Activated CD8-positive, alpha-beta memory T cell treated with anti-CD3 and anti-CD28 coated beads, Interleukin-2, amount 50 U/mL, for 24 hours (primary cell): Measurements from ENCODE around the gene NOTCH2NLA.
"Not testable (repeated sequence)": the region's sequence is repeated elsewhere in the genome, so short reads cannot be mapped to it uniquely, and the experiment has no call there.

Source experiments
- DNase-seq: peaks from one replicate; pipeline ENCODE4 v3.0.0-alpha.2; 2020; ENCODE audit errors: extremely low read depth

Gene NOTCH2NLA

GRCh38 chr1:146228710-146229477 is at the start of gene NOTCH2NLA:
TSS of gene NOTCH2NLA (minus strand) at chr1:146229021. CDS start at chr1:146189337, 39,684 bp downstream.
- not testable (repeated sequence) for DNase-seq

- not testable (repeated sequence) for DNase-seq
These were observed 49.5 kb upstream of the NOTCH2NLA start for GRCh38 chr1:146278346-146278745.

GRCh38 chr1:146277087-146277486 is 48.3 kb upstream of the NOTCH2NLA start:
- DNase-seq: not testable (repeated sequence)

GRCh38 chr1:146274083-146274482 is 45.3 kb upstream of the NOTCH2NLA start:
- DNase-seq: not testable (repeated sequence)

GRCh38 chr1:146273194-146273593 is 44.4 kb upstream of the NOTCH2NLA start:
- not testable (repeated sequence) for DNase-seq

GRCh38 chr1:146272734-146273133 is 43.9 kb upstream of the NOTCH2NLA start:
- DNase-seq: not testable (repeated sequence)

GRCh38 chr1:146271977-146272376 is 43.2 kb upstream of the NOTCH2NLA start:
- not testable (repeated sequence) for DNase-seq

GRCh38 chr1:146270129-146270528 is 41.3 kb upstream of the NOTCH2NLA start:
- DNase-seq: not testable (repeated sequence)

- DNase-seq: not testable (repeated sequence)
These were observed 37.4 kb upstream of the NOTCH2NLA start for GRCh38 chr1:146266179-146266748.

GRCh38 chr1:146264761-146265160 is 35.9 kb upstream of the NOTCH2NLA start:
- not testable (repeated sequence) for DNase-seq

- DNase-seq: not testable (repeated sequence)
These were observed 31.3 kb upstream of the NOTCH2NLA start for GRCh38 chr1:146260006-146260730.

- DNase-seq: not testable (repeated sequence)
These were observed 29.3 kb upstream of the NOTCH2NLA start for GRCh38 chr1:146257992-146258552.

- not testable (repeated sequence) for DNase-seq
These were observed 25.9 kb upstream of the NOTCH2NLA start for GRCh38 chr1:146254569-146255197.

GRCh38 chr1:146253249-146253855 is 24.5 kb upstream of the NOTCH2NLA start:
- not testable (repeated sequence) for DNase-seq

GRCh38 chr1:146251523-146251922 is 22.7 kb upstream of the NOTCH2NLA start:
- not testable (repeated sequence) for DNase-seq

- not testable (repeated sequence) for DNase-seq
These were observed 19.8 kb upstream of the NOTCH2NLA start for GRCh38 chr1:146248643-146249042.

GRCh38 chr1:146236626-146237025 is 7.8 kb upstream of the NOTCH2NLA start:
- not testable (repeated sequence) for DNase-seq

GRCh38 chr1:146236026-146236601 is 7.3 kb upstream of the NOTCH2NLA start:
- not testable (repeated sequence) for DNase-seq

- DNase-seq: not testable (repeated sequence)
These were observed 608 bp downstream of the NOTCH2NLA start for GRCh38 chr1:146228144-146228682.

- not testable (repeated sequence) for DNase-seq
These were observed 54.3 kb downstream of the NOTCH2NLA start for GRCh38 chr1:146174531-146174930.
